Keratinocyte (primary cell): ENCODE data around the gene DGKD. TPM values are rescaled to one million over a fixed set of nuclear protein-coding genes. Genes with fewer than 3 reads are reported as not detected.

Source experiments
- DNase-seq: peaks from one replicate; pipeline ENCODE4 v3.0.0-alpha.2; 2011; ENCODE audit warnings: low read depth, missing footprints, low spot score
- FAIRE-seq: peaks from 2 replicates; lab custom pipeline; 2011; peaks lifted over from hg19 to GRCh38; lab: Jason Lieb, UNC
- H2AFZ ChIP-seq: 2 replicates; pipeline ENCODE4 v1.6.0; 2012; ENCODE audit warnings: low read length, control low read depth, inconsistent platforms; ENCODE audit not compliant: control insufficient read depth
- H3K27ac ChIP-seq: 2 replicates; pipeline ENCODE4 v1.5.1; 2011; ENCODE audit warnings: low read length; ENCODE audit not compliant: control insufficient read depth, insufficient read depth
- H3K27me3 ChIP-seq: 3 replicates; pipeline ENCODE4 v1.6.0; 2011; ENCODE audit warnings: low read length; ENCODE audit not compliant: control insufficient read depth, insufficient read depth; ENCODE audit errors: extremely low read depth
- H3K36me3 ChIP-seq, 2 experiments: 2 replicates in 1 of 2; 3 replicates in 1 of 2; pipeline ENCODE4 v1.5.1; 2011; ENCODE audit warnings: low read length in 2 of 2, mild to moderate bottlenecking in 1 of 2; ENCODE audit not compliant: control insufficient read depth in 2 of 2, insufficient read depth in 2 of 2; ENCODE audit errors: extremely low read depth in 1 of 2
- H3K4me1 ChIP-seq: 3 replicates; pipeline ENCODE4 v1.5.1; 2011; ENCODE audit warnings: low read length; ENCODE audit not compliant: control insufficient read depth, insufficient read depth; ENCODE audit errors: extremely low read depth
- H3K4me2 ChIP-seq: 3 replicates; pipeline ENCODE4 v1.6.0; 2011; ENCODE audit warnings: low read depth, low read length; ENCODE audit not compliant: control insufficient read depth, insufficient read depth; ENCODE audit errors: extremely low read depth
- H3K4me3 ChIP-seq, 3 experiments: fragments of 200-600 bp in 1 of 3; sonication (generic) in 1 of 3; 2 replicates in 2 of 3; 3 replicates in 1 of 3; pipeline ENCODE4 v1.5.1; 2011 to 2016; ENCODE audit warnings: low read length in 3 of 3, mild to moderate bottlenecking in 3 of 3, control low read depth in 2 of 3, inconsistent platforms in 1 of 3, low read depth in 1 of 3, mixed read lengths in 1 of 3, mixed run types in 1 of 3, moderate library complexity in 1 of 3; ENCODE audit not compliant: control insufficient read depth in 2 of 3, insufficient read depth in 2 of 3; ENCODE audit errors: extremely low read depth in 1 of 3
- H3K79me2 ChIP-seq: 2 replicates; pipeline ENCODE4 v1.6.0; 2012; ENCODE audit warnings: low read length; ENCODE audit not compliant: control insufficient read depth, insufficient read depth
- H3K9ac ChIP-seq: 3 replicates; pipeline ENCODE4 v1.6.0; 2011; ENCODE audit warnings: low read length; ENCODE audit not compliant: control insufficient read depth, insufficient read depth; ENCODE audit errors: extremely low read depth
- H3K9me1 ChIP-seq: 3 replicates; pipeline ENCODE4 v1.6.0; 2011; ENCODE audit warnings: low read length; ENCODE audit not compliant: control insufficient read depth, insufficient read depth; ENCODE audit errors: extremely low read depth
- H3K9me3 ChIP-seq: 2 replicates; pipeline ENCODE4 v1.5.1; 2012; ENCODE audit warnings: low read depth, low read length; ENCODE audit not compliant: control insufficient read depth
- H4K20me1 ChIP-seq: 3 replicates; pipeline ENCODE4 v1.6.0; 2011; ENCODE audit warnings: low read length; ENCODE audit not compliant: control insufficient read depth, insufficient read depth; ENCODE audit errors: extremely low read depth
- EZH2 ChIP-seq: IDR thresholded peaks from one replicate; pipeline ENCODE4 v1.6.1; 2012; ENCODE audit warnings: inconsistent platforms, mild to moderate bottlenecking, low read length, moderate library complexity
- dilution Hi-C: fragments of 300-500 bp; cut with MboI; formaldehyde crosslinking; loops from one replicate; pipeline ENCODE4 v1.7.0; 2020; ENCODE audit warnings: low sequenced_read_pairs; ENCODE audit not compliant: extremely low pct_ligation_motif_present
- polyA plus RNA-seq, 5 experiments: library from polyadenylated mRNA; depleted of rRNA in 3 of 5; stranded (reverse) in 3 of 5; stranded (forward) in 1 of 5; unstranded in 1 of 5; fragments of >200 nt; gene quantifications; 1 replicate in 1 of 5; 2 replicates in 3 of 5; 3 replicates in 1 of 5; pipeline versions ENCODE4 v1.2.1 to v1.2.3, GENCODE V29; 2011 to 2012; ENCODE audit warnings: missing spikeins in 2 of 5, low read depth in 1 of 5, low replicate concordance in 1 of 5
- TF ChIP-seq, protein P1 (sequence below), 3 experiments: IDR thresholded peaks in 1 of 3; conservative IDR thresholded peaks in 1 of 3; optimal IDR thresholded peaks in 1 of 3; 2 replicates in 2 of 3; 3 replicates in 1 of 3; pipeline versions ENCODE3 to v1.5.1; 2011; ENCODE audit warnings: low read length in 3 of 3, mild to moderate bottlenecking in 3 of 3, moderate library complexity in 2 of 3, control low read depth in 1 of 3, inconsistent platforms in 1 of 3; ENCODE audit not compliant: insufficient read depth in 2 of 3; ENCODE audit errors: extremely low read depth in 1 of 3

The DGKD gene
- polyA plus RNA-seq, 1 donor (not counting 4 experiments of a cell fraction or from before 2014, with no cell fraction given) = 6.1 TPM

DNA sequence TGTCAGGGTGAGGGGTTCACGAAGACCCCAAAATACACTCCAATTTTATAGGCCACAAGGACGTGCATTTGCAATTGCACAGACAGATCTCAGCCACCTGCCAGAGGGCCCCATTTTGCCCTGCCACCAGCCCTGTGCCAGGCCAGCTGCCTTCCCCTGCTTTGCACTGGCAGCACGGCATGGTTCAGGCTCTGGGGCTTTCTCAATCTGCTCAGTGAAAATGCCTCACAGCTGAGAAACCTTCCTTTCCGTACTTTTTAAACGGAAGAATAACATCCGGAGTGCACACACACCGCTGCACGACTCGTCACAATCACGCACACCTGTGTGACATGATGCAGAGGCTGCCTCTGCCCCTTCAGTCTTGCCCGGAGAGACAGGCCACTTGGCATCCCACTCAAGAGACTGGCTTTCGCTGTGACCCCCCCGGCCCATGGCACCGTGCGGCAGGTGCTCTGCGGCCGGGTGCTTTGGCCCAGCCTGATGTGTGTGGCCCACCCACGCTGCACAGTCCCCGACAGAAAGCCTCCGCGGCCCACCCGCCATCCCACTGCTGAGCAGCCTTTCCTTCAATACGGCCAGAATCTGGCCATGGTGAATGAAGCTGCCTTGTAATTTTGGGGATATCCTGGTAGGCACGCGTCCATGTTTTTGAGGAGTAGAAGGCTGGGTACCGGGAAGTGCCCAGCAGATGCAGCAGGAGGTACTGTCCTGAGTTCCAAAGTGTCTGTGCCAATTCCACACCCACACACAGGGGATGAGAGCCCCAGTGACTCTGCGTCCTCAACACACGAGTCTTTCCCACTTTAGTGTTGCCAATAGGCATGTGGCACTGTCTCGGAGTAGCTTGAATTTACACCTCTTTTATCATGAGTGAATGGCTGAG, 123.5 kb downstream of the DGKD start:
- Histone ChIP-seq H3K79me2 (no peaks in the 10 kb centered on the region), H3K4me2 (no peak overlapping the region), H3K9ac (no peak overlapping the region), H3K27me3 (no peaks in the 10 kb centered on the region), H3K36me3 (peaks cover 7 to 20% of the 10 kb centered on the region in 2 experiments), H3K9me3 (no peaks in the 10 kb centered on the region), H4K20me1 (no peaks in the 10 kb centered on the region), H3K27ac (no peak overlapping the region), H2AFZ (no peak overlapping the region), H3K4me3 (no peak overlapping the region), H3K9me1 (no peaks in the 10 kb centered on the region), H3K4me1 (peaks cover 29% of the 10 kb centered on the region)
- no peak for TF ChIP-seq EZH2
- DNase-seq (no peak), FAIRE-seq (no peak)
- dilution Hi-C loops = no loop called here

DNA sequence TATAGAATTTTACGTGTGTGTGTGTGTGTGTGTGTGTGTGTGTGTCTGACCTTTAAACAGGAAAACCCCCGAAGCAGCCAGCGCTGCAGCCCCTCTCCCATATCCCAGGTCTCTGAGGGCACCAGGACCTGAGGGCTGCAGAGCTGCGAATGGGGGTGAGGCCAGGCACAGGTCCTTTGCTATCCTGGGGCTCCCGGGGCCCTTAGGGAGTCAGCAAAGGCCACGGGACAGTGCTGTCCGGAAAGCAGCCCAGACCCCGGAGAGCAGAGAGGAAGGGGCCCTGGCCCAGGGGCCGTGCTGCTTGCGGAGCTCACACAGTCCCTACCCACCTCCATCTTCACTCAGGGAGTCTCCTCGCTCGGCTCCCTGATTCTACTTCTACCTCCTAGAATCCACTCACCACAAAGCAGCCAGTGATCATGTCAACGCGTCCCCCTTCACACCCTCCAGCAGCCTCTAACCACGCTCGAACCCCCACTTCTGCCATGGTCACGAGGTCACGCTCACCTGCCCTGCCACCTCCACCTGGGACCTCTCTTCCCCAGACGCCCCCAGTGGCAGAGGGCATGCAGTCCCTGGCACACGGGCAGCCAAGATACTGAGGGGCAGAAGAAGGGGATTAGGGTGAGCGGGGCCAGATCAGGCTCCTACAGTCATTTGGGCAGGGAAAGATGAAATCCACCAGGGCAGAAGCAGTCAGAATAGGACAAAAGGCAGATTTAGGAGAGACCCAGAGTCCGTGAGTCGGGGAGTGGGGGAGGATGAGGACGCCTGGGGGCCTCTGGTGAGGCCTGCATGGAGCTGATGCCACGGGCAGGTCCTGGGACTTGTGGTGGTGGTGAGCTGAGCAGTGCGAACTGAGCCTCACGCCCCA, 125.6 kb downstream of the DGKD start:
- no peak for TF ChIP-seq EZH2
- TF ChIP-seq, protein P1, sequence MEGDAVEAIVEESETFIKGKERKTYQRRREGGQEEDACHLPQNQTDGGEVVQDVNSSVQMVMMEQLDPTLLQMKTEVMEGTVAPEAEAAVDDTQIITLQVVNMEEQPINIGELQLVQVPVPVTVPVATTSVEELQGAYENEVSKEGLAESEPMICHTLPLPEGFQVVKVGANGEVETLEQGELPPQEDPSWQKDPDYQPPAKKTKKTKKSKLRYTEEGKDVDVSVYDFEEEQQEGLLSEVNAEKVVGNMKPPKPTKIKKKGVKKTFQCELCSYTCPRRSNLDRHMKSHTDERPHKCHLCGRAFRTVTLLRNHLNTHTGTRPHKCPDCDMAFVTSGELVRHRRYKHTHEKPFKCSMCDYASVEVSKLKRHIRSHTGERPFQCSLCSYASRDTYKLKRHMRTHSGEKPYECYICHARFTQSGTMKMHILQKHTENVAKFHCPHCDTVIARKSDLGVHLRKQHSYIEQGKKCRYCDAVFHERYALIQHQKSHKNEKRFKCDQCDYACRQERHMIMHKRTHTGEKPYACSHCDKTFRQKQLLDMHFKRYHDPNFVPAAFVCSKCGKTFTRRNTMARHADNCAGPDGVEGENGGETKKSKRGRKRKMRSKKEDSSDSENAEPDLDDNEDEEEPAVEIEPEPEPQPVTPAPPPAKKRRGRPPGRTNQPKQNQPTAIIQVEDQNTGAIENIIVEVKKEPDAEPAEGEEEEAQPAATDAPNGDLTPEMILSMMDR (optimal IDR thresholded peaks at IDR 0.05 in 1 of 3, IDR thresholded peaks at IDR 0.05 in 1 of 3, conservative IDR thresholded peaks at IDR 0.05 in 1 of 3; ENCODE audit: extremely low read depth in 1 of 3, insufficient read depth in 2 of 3, low read length in 3 of 3) = peak in 1 of 3 experiments; percentile 15
- dilution Hi-C loops = no loop called here
- Histone ChIP-seq H3K9ac (peak overlapping the region; percentile 63), H2AFZ (no peak overlapping the region), H3K9me1 (no peaks in the 10 kb centered on the region), H3K27me3 (no peaks in the 10 kb centered on the region), H4K20me1 (no peaks in the 10 kb centered on the region), H3K4me2 (peak overlapping the region; percentile 2), H3K4me1 (peaks cover 30% of the 10 kb centered on the region), H3K4me3 (no peak overlapping the region), H3K9me3 (no peaks in the 10 kb centered on the region), H3K36me3 (peaks cover 10 to 27% of the 10 kb centered on the region in 2 experiments), H3K27ac (no peak overlapping the region), H3K79me2 (no peaks in the 10 kb centered on the region)
- DNase-seq = no peak
- FAIRE-seq = no peak
